A549 (cell line): ENCODE measurements around the gene LMAN1L. TPM values are rescaled to one million over a fixed set of nuclear protein-coding genes. Genes with fewer than 3 reads are reported as not detected.

Experiments used
- ATAC-seq, 2 experiments: fragments of 200-7000 bp in 1 of 2; fragments of >200 bp in 1 of 2; cut with Nextera tagmentation in 1 of 2; cut with Tn5 transposase in 1 of 2; 3 replicates each; pipeline versions ENCODE4 v1.8.0 to v1.9.1; 2018 to 2020; ENCODE audit warnings: mild to moderate bottlenecking in 1 of 2, moderate library complexity in 1 of 2
- CTCF ChIA-PET: fragments of 300-600 bp; sonication (Branson Sonifier 250); formaldehyde crosslinking; extraction: SDS; loops from one replicate; lab custom pipeline; 2021; ENCODE audit warnings: antibody characterized with exemption, inconsistent platforms; lab: Yijun Ruan, JAX
- POLR2A ChIA-PET: fragments of 350-600 bp; formaldehyde crosslinking; extraction: SDS; loops from one replicate; lab custom pipeline; 2021; ENCODE audit warnings: antibody characterized with exemption, inconsistent platforms; lab: Yijun Ruan, JAX
- DNase-seq, 2 experiments: peaks; one replicate each; pipeline versions ENCODE4 v3.0.0 to v3.0.0-alpha.2; 2011 to 2016; ENCODE audit warnings: low read depth in 1 of 2, low spot score in 1 of 2
- FAIRE-seq: peaks from 2 replicates; lab custom pipeline; 2011; peaks lifted over from hg19 to GRCh38; lab: Jason Lieb, UNC
- H3K27ac ChIP-seq, 2 experiments: fragments of >200 bp; sonication (Bioruptor Twin); formaldehyde crosslinking; 3 replicates each; pipeline ENCODE4 v1.5.1; 2016 to 2017
- H3K4me1 ChIP-seq: fragments of >200 bp; sonication (Bioruptor Twin); formaldehyde crosslinking; 3 replicates; pipeline ENCODE4 v1.6.1; 2016
- H3K4me2 ChIP-seq: fragments of >200 bp; sonication (Bioruptor Twin); formaldehyde crosslinking; 3 replicates; pipeline ENCODE4 v1.6.1; 2016
- H3K4me3 ChIP-seq: fragments of >200 bp; sonication (Bioruptor Twin); formaldehyde crosslinking; 3 replicates; pipeline ENCODE4 v1.5.1; 2016
- H3K9me3 ChIP-seq: fragments of >200 bp; sonication (Bioruptor Twin); formaldehyde crosslinking; 3 replicates; pipeline ENCODE4 v1.6.1; 2016
- BHLHE40 ChIP-seq: IDR thresholded peaks from 2 replicates; pipeline ENCODE4 v1.6.1; 2012; ENCODE audit warnings: low read depth, low read length, inconsistent platforms
- CBX2 ChIP-seq: fragments of 200-600 bp; sonication (generic); IDR thresholded peaks from 2 replicates; pipeline ENCODE4 v1.6.1; 2016; ENCODE audit warnings: low read depth, mild to moderate bottlenecking, borderline replicate concordance
- CBX8 ChIP-seq: fragments of 200-600 bp; sonication (generic); IDR thresholded peaks from 2 replicates; pipeline ENCODE4 v1.6.1; 2016
- CEBPB ChIP-seq, 2 experiments: fragments of >200 bp in 1 of 2; sonication (Bioruptor Twin) in 1 of 2; formaldehyde crosslinking in 1 of 2; IDR thresholded peaks; 2 replicates each; pipeline ENCODE4 v1.6.1; 2012 to 2016
- CHD2 ChIP-seq: fragments of 150-350 bp; IDR thresholded peaks from 2 replicates; pipeline ENCODE4 v1.6.1; 2014; ENCODE audit warnings: low read length; ENCODE audit not compliant: partially characterized antibody
- CTCF ChIP-seq: fragments of >200 bp; sonication (Bioruptor Twin); formaldehyde crosslinking; IDR thresholded peaks from 3 replicates; pipeline ENCODE4 v1.5.1; 2016
- ELK1 ChIP-seq: fragments of 150-350 bp; IDR thresholded peaks from 2 replicates; pipeline ENCODE4 v1.6.1; 2014; ENCODE audit warnings: low read depth, mild to moderate bottlenecking, low read length
- FOXS1 ChIP-seq: fragments of 250-450 bp; sonication (Bioruptor Pico); IDR thresholded peaks from 2 replicates; pipeline ENCODE4 v1.5.0; 2020; ENCODE audit warnings: mild to moderate bottlenecking, moderate library complexity
- GATA3 ChIP-seq: IDR thresholded peaks from 2 replicates; pipeline ENCODE4 v1.6.1; 2012; ENCODE audit warnings: borderline replicate concordance
- HES2 ChIP-seq: fragments of >200 bp; sonication (Bioruptor Twin); formaldehyde crosslinking; IDR thresholded peaks from 2 replicates; pipeline ENCODE4 v1.6.1; 2016
- HOXB5 ChIP-seq: fragments of 250-450 bp; sonication (Bioruptor Pico); IDR thresholded peaks from 2 replicates; pipeline ENCODE4 v1.5.0; 2020; ENCODE audit warnings: mild to moderate bottlenecking, moderate library complexity
- JUN ChIP-seq, 2 experiments: fragments of >200 bp; sonication (Bioruptor Twin); formaldehyde crosslinking; IDR thresholded peaks; 2 replicates in 1 of 2; 3 replicates in 1 of 2; pipeline ENCODE4 v1.6.1; 2016 to 2017
- KDM1A ChIP-seq: fragments of 200-600 bp; sonication (generic); IDR thresholded peaks from 2 replicates; pipeline ENCODE4 v1.6.1; 2016; ENCODE audit warnings: low read depth, mild to moderate bottlenecking
- MAFK ChIP-seq: fragments of 450-650 bp; IDR thresholded peaks from 2 replicates; pipeline ENCODE4 v1.6.1; 2014; ENCODE audit not compliant: partially characterized antibody
- NFE2L2 ChIP-seq: fragments of 150-350 bp; conservative IDR thresholded peaks from 2 replicates; pipeline ENCODE4 v1.6.1; 2014; ENCODE audit warnings: low read length
- NR3C1 ChIP-seq: fragments of >200 bp; sonication (Bioruptor Twin); formaldehyde crosslinking; IDR thresholded peaks from 3 replicates; pipeline ENCODE4 v1.6.1; 2017
- PBX3 ChIP-seq: IDR thresholded peaks from 2 replicates; pipeline ENCODE4 v1.6.1; 2012
- POLR2A ChIP-seq: IDR thresholded peaks from 2 replicates; pipeline ENCODE4 v1.6.1; 2012; ENCODE audit warnings: mild to moderate bottlenecking, low read length
- RAD21 ChIP-seq, 2 experiments: fragments of >200 bp in 1 of 2; sonication (Bioruptor Twin) in 1 of 2; formaldehyde crosslinking in 1 of 2; IDR thresholded peaks in 1 of 2; conservative IDR thresholded peaks in 1 of 2; 2 replicates in 1 of 2; 3 replicates in 1 of 2; pipeline ENCODE4 v1.6.1; 2012 to 2018; ENCODE audit warnings: inconsistent platforms in 1 of 2
- RARB ChIP-seq: fragments of 250-450 bp; sonication (Bioruptor Pico); IDR thresholded peaks from 2 replicates; pipeline ENCODE4 v1.8.0; 2021; ENCODE audit warnings: mild to moderate bottlenecking, moderate library complexity
- REST ChIP-seq: fragments of 200-600 bp; sonication (generic); IDR thresholded peaks from 2 replicates; pipeline ENCODE4 v1.6.1; 2016; ENCODE audit warnings: antibody characterized with exemption, mild to moderate bottlenecking, moderate library complexity
- RNF2 ChIP-seq: fragments of 200-600 bp; sonication (generic); IDR thresholded peaks from 2 replicates; pipeline ENCODE4 v1.6.1; 2016; ENCODE audit warnings: low read depth, mild to moderate bottlenecking, antibody characterized with exemption, moderate library complexity, borderline replicate concordance
- SMC3 ChIP-seq: fragments of >200 bp; sonication (Bioruptor Twin); formaldehyde crosslinking; IDR thresholded peaks from 3 replicates; pipeline ENCODE4 v1.6.1; 2018; ENCODE audit warnings: inconsistent platforms
- USF2 ChIP-seq: fragments of 450-650 bp; IDR thresholded peaks from 2 replicates; pipeline ENCODE4 v1.6.1; 2014; ENCODE audit warnings: antibody characterized with exemption
- ZC3H11A ChIP-seq: fragments of 450-650 bp; IDR thresholded peaks from 2 replicates; pipeline ENCODE4 v1.6.1; 2014; ENCODE audit warnings: antibody characterized with exemption, mild to moderate bottlenecking
- ZSCAN20 ChIP-seq: fragments of 250-450 bp; sonication (Bioruptor Pico); IDR thresholded peaks from 2 replicates; pipeline ENCODE4 v1.8.0; 2022; ENCODE audit warnings: mild to moderate bottlenecking, moderate library complexity
- WGBS: methylation state at CpG from one replicate; pipeline ENCODE4 v1.1.6; 2017; ENCODE audit errors: missing lambda C conversion rate; 5-methylcytosine and 5-hydroxymethylcytosine counted together
- polyA plus RNA-seq, 4 experiments: library from polyadenylated mRNA; depleted of rRNA in 3 of 4; stranded (reverse); fragments of >200 nt; fragmentation: RNase III in 1 of 4; extraction: RNeasy Plus Mini Kit Qiagen cat#74134 plus additional on column Dnase treatment in 1 of 4; gene quantifications; 2 replicates in 3 of 4; 3 replicates in 1 of 4; pipeline ENCODE4 v1.2.3, GENCODE V29; 2011 to 2017

LMAN1L gene
- polyA plus RNA-seq, 2 of the 4 experiments (the other 2 are of a cell fraction), result not detected

GRCh38 chr15:74833376-74834107 is 20.9 kb downstream of the LMAN1L start:
- Histone ChIP-seq H3K4me3 (no peak overlapping the region), H3K4me2 (no peak overlapping the region), H3K27ac (no peak overlapping the region), H3K9me3 (no peaks in the 10 kb centered on the region), H3K4me1 (peaks cover 3% of the 10 kb centered on the region; the same call in 1 of the 3 replicates)
- CTCF ChIA-PET, result interaction anchor here (1.0 to 66.7 kb wide), 4 partner anchors 8 to 440 kb away, joined by 3 to 1908 read pairs (median 6); partner anchors contain the start of genes CSK, LMAN1L and ULK3
- ATAC-seq, result no peak
- POLR2A ChIA-PET, result no interaction called here
- TF ChIP-seq HOXB5 (no peak), PBX3 (no peak), GATA3 (no peak), RNF2 (no peak), JUN (IDR thresholded peaks at IDR 0.05) (no peak), BHLHE40 (no peak), CTCF (no peak), NR3C1 (no peak), POLR2A (no peak), ZSCAN20 (CRISPR knock-in tag) (no peak), HES2 (no peak), USF2 (no peak), CBX8 (no peak), RARB (CRISPR knock-in tag) (no peak)
- no peak for FAIRE-seq
- DNase-seq, result no peak
- whole genome bisulfite sequencing, result 80% methylated on average over 11 of the region's 12 CpGs

GRCh38 chr15:74835312-74835823 is 22.7 kb downstream of the LMAN1L start:
- Histone ChIP-seq H3K27ac (no peak overlapping the region), H3K4me1 (no peaks in the 10 kb centered on the region), H3K9me3 (no peaks in the 10 kb centered on the region), H3K4me3 (no peak overlapping the region), H3K4me2 (no peak overlapping the region)
- WGBS, result 39% methylated on average over 5 of the region's 5 CpGs
- peak; percentile 70 to 91 for ATAC-seq
- peak; percentile 80 to 96 for DNase-seq
- CTCF ChIA-PET, result interaction anchor here (0.7 to 66.7 kb wide), 4 partner anchors 9 to 115 kb away, joined by 3 to 1908 read pairs (median 10); partner anchors contain the start of genes CPLX3, CSK and LMAN1L
- POLR2A ChIA-PET, result no interaction called here
- peak; percentile 28 for FAIRE-seq
- no peak for TF ChIP-seq CEBPB (IDR thresholded peaks at IDR 0.05)
- TF ChIP-seq RAD21 (conservative IDR thresholded peaks at IDR 0.05 in 1 of 2, IDR thresholded peaks at IDR 0.05 in 1 of 2), result peak; percentile 48 to 57; a peak in 4 of 5 replicates
- TF ChIP-seq ELK1, result no peak
- no peak for TF ChIP-seq CBX2
- TF ChIP-seq CTCF, result peak; percentile 72
- TF ChIP-seq SMC3, result peak; percentile 58
- no peak for TF ChIP-seq ZC3H11A
- peak; percentile 13 for TF ChIP-seq CHD2
- no peak for TF ChIP-seq FOXS1 (CRISPR knock-in tag)
- no peak for TF ChIP-seq REST
- TF ChIP-seq NFE2L2, result no peak
- TF ChIP-seq KDM1A, result no peak
- TF ChIP-seq MAFK, result no peak
